ENCODE data around the gene TNNI2. TPM values are rescaled to one million over a fixed set of nuclear protein-coding genes. Genes with fewer than 3 reads are reported as not detected.

Gene TNNI2
- total RNA-seq, 2 experiments from 2014 or later: not detected

DNA sequence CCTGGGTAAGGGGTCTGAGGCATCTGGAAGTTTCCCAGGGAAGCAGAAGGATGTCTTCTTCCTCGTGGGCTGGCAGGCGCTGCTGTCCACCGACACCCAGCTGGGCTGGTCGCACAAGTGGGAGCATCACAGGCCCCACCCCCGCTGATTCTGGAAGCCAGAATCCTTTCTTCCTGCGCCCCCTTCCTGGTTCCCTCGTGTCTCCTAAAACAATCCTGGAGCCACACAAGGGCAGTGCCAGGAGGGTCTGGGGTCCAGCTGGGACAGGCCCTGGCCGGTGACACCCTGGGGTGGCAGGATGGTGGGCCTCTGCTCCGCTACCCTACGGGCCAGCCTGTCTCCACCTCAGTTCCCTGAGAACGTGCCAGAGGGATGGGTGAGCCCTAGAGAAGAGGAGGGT, 18.3 kb downstream of the TNNI2 start:
- CTCF ChIA-PET: interaction anchor here (1.3 kb wide), 1 partner anchor 25 kb away, joined by 7 read pairs; no protein-coding TSS in a partner anchor
- POLR2A ChIA-PET: interaction anchor here (0.7 to 1.3 kb wide), 2 partner anchors 19 to 461 kb away, joined by 3 read pairs; no protein-coding TSS in a partner anchor
- no peaks in the 10 kb centered on the region for H3K9me3 Mint-ChIP-seq (ENCODE audit: low read depth)
- no peak overlapping the region for H3K27ac Mint-ChIP-seq
- H3K36me3 Mint-ChIP-seq (ENCODE audit: low read depth): peaks cover 7% of the 10 kb centered on the region
- intact Hi-C loops (cut with DNase I, micrococcal nuclease): no loop called here
- H3K4me3 Mint-ChIP-seq: no peak overlapping the region
- ATAC-seq: no peak
- H3K27me3 Mint-ChIP-seq: no peaks in the 10 kb centered on the region
- peaks cover 36% of the 10 kb centered on the region for H3K4me1 Mint-ChIP-seq
- DNase-seq: no peak

DNA sequence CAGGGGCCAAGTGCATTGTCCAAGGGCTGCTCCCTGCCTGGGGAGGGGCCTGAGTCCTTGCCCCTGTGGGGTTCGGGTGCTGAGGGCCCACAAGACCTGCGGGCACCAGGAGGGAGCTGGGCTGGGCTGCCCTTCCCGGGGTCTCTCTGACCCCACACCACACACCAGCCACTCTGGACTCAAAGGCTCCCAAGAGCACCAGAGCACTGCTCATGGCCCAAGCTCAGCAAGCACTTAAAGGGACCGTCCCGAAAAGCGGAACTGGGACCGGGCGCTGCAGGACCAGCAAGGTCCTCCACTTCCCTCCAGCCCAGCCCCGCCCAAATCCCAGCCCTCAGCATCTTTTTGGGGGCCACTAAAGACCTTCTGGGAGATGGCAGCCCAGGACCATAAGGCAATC, 19.4 kb downstream of the TNNI2 start:
- Mint-ChIP-seq H3K36me3 (ENCODE audit: low read depth) (peaks cover 3% of the 10 kb centered on the region), H3K4me3 (no peak overlapping the region), H3K9me3 (ENCODE audit: low read depth) (no peaks in the 10 kb centered on the region), H3K4me1 (peaks cover 26% of the 10 kb centered on the region), H3K27ac (no peak overlapping the region), H3K27me3 (no peaks in the 10 kb centered on the region)
- ChIA-PET CTCF (interaction anchor here (0.7 to 1.3 kb wide), 2 partner anchors 24 to 25 kb away, joined by 3 to 7 read pairs; no protein-coding TSS in a partner anchor), POLR2A (no interaction called here)
- ATAC-seq (no peak), DNase-seq (no peak)
- intact Hi-C loops (cut with DNase I, micrococcal nuclease): no loop called here

DNA sequence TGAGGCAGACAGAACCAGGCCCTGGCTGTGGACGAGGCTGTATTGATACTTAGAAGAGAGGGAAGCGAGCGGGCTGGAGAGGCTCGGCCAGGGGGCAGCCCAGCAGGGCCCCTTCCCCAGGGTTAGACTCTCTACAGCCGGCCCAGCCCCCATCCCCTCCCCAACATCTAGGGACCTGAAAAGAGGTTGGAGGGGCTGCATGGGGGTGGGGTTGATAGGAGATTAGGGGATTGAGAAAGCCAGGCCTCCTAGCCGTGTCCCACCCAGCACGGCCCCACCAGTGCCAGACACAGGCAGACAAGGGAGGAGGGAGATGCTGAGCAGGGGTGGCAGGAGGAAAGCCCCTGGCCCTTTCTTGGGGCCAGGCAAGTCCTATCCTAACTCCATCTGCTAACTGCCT, 19.8 kb downstream of the TNNI2 start:
- ChIA-PET CTCF (interaction anchor here (1.3 kb wide), 1 partner anchor 24 kb away, joined by 7 read pairs; no protein-coding TSS in a partner anchor), POLR2A (no interaction called here)
- intact Hi-C loops (cut with DNase I, micrococcal nuclease): no loop called here
- H3K4me3 Mint-ChIP-seq: no peak overlapping the region
- H3K4me1 Mint-ChIP-seq: peaks cover 26% of the 10 kb centered on the region
- no peaks in the 10 kb centered on the region for H3K9me3 Mint-ChIP-seq (ENCODE audit: low read depth)
- H3K27ac Mint-ChIP-seq: no peak overlapping the region
- H3K27me3 Mint-ChIP-seq: no peaks in the 10 kb centered on the region
- peaks cover 3% of the 10 kb centered on the region for H3K36me3 Mint-ChIP-seq (ENCODE audit: low read depth)
- no peak for DNase-seq
- no peak for ATAC-seq

DNA sequence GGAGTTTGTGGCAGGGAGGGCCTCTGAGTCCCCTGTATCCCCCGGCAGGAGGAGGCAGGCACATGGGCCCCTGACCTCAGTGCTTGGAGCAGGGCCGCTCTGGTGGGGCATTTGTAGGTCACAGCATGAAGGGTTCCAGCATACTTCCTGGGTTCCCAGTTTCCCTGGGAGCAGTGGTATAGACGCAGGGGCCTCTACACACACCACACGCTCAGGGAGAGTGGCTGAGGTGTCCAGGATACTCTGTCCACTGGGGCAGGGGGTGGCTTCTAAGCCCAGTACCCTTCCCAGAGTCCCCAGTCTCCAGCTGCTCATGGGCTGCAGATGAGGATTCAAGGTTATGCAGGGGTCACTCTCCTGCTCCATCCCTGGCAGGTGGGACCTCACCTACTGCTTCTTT, 20.2 kb downstream of the TNNI2 start:
- POLR2A ChIA-PET: no interaction called here
- intact Hi-C loops (cut with DNase I, micrococcal nuclease): no loop called here
- DNase-seq (no peak), ATAC-seq (no peak)
- no peak overlapping the region for H3K4me3 Mint-ChIP-seq
- H3K36me3 Mint-ChIP-seq (ENCODE audit: low read depth): peaks cover under 1% of the 10 kb centered on the region
- H3K27me3 Mint-ChIP-seq: no peaks in the 10 kb centered on the region
- H3K9me3 Mint-ChIP-seq (ENCODE audit: low read depth): no peaks in the 10 kb centered on the region
- no peak overlapping the region for H3K27ac Mint-ChIP-seq
- CTCF ChIA-PET: no interaction called here
- H3K4me1 Mint-ChIP-seq: peaks cover 27% of the 10 kb centered on the region

DNA sequence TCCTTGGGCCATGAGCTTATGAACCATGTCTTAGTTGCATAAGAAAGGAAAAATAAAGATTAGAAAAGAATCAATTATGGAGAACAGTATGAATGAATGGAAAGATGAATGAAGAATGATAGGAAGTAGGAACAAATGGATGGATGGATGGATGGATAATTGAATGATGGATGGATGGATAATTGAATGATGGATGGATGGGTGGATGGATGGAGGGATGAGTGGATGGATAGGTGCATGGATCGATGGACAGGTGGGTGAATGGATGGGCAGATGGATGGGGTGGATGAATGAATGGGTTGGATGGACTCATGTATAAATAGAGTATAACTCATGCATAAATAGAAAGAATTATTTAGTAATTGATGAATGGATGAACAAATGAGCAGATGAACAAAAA, 21.3 kb downstream of the TNNI2 start:
- peaks cover 24% of the 10 kb centered on the region for H3K4me1 Mint-ChIP-seq

DNA sequence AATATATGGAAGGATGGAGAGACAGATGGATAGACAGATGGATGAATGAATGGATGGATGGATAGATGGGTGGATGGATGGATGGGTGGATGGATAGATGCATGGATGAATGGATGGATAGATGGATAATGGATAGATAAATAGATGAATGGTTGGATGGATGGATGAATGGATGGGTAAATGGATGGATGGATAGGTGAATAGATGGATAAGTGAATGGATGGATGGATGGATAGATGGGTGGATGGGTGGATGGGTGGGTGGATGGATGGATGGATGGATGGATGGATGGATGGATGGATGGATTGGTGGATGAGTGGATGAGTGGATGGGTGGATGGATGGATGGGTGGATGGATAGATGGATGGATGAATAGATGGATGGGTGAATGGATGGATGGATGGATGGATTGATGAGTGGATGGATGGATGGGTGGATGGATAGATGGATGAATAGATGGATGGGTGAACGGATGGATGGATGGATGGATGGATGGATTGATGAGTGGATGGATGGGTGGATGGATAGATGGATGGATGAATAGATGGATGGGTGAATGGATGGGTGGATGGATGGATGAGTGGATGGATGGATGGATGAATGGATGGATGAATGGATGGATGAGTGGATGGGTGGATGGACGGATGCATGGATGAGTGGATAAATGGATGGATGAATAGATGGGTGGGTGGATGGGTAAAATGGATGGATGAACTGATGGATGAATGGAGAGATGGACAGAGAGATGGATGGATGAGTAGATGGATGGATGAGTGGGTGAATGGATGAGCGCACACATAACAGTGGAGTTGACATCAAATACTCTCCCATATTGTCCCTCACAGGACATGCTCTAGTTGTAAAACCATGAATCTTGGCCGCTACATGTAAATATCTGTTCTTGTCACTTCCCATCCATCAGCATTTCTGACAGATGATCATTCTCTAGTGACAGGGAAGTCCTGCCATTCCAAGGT, 22.9 kb downstream of the TNNI2 start:
- Mint-ChIP-seq H3K27ac (no peak overlapping the region), H3K4me3 (no peak overlapping the region), H3K36me3 (ENCODE audit: low read depth) (no peaks in the 10 kb centered on the region), H3K27me3 (no peaks in the 10 kb centered on the region), H3K4me1 (peaks cover 17% of the 10 kb centered on the region), H3K9me3 (ENCODE audit: low read depth) (no peaks in the 10 kb centered on the region)
- intact Hi-C loops (cut with DNase I, micrococcal nuclease): no loop called here
- ChIA-PET POLR2A (no interaction called here), CTCF (interaction anchor here (1.3 kb wide), 1 partner anchor 168 kb away, joined by 3 read pairs; no protein-coding TSS in a partner anchor)
- ATAC-seq: no peak
- DNase-seq: no peak

More for the DNA sequence above, 21.3 kb downstream of the TNNI2 start:
- intact Hi-C loops (cut with DNase I, micrococcal nuclease): no loop called here
- ChIA-PET POLR2A (no interaction called here), CTCF (interaction anchor here (0.6 kb wide), 1 partner anchor 58 kb away, joined by 3 read pairs; no protein-coding TSS in a partner anchor)
- H3K36me3 Mint-ChIP-seq (ENCODE audit: low read depth): no peaks in the 10 kb centered on the region
- H3K9me3 Mint-ChIP-seq (ENCODE audit: low read depth): no peaks in the 10 kb centered on the region
- ATAC-seq (no peak), DNase-seq (no peak)
- no peak overlapping the region for H3K4me3 Mint-ChIP-seq
- H3K27me3 Mint-ChIP-seq: no peaks in the 10 kb centered on the region
- H3K27ac Mint-ChIP-seq: no peak overlapping the region

DNA sequence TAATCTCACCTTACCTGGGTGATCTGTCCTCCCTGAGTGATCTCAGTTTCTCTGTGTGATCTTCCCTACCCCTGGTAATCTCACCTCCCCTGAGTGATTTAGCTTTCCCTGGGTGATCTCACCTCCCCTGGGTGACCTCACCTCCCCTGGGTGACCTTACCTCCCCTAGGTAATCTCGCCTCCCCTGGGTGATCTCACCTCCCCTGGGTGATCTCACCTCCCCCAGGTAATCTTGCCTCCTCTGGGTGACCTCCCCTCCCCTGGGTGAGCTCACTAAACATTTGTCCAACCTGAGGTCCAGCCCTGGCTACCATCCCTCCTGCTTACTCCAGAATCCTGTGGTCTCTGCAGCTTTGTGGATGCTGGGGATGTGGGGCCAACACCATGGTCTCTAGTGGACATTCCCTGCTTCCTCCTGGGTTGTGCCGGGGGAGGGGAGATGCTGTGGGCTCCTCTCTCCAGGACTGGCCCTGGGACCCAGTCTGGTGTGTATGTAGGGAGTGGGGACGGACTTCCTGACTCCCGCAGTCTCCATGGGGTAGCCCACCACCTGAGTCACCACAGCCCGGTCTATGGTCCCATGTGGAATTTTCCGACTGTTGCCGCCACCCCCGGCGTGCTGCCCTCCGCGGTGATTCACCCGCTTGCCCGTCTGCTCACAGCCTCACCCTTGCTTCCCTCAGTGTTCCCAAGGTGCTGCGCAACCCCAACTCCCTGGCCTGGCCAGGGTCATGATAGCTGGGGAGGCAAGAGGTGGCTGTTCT, 24.0 kb downstream of the TNNI2 start:
- intact Hi-C loops (cut with DNase I, micrococcal nuclease): no loop called here
- H3K4me1 Mint-ChIP-seq: peaks cover 19% of the 10 kb centered on the region
- DNase-seq (no peak), ATAC-seq (no peak)
- H3K36me3 Mint-ChIP-seq (ENCODE audit: low read depth): no peaks in the 10 kb centered on the region
- H3K9me3 Mint-ChIP-seq (ENCODE audit: low read depth): no peaks in the 10 kb centered on the region
- ChIA-PET CTCF (interaction anchor here (1.3 kb wide), 1 partner anchor 169 kb away, joined by 3 read pairs; no protein-coding TSS in a partner anchor), POLR2A (no interaction called here)
- H3K27ac Mint-ChIP-seq: no peak overlapping the region
- H3K27me3 Mint-ChIP-seq: no peaks in the 10 kb centered on the region
- no peak overlapping the region for H3K4me3 Mint-ChIP-seq

DNA sequence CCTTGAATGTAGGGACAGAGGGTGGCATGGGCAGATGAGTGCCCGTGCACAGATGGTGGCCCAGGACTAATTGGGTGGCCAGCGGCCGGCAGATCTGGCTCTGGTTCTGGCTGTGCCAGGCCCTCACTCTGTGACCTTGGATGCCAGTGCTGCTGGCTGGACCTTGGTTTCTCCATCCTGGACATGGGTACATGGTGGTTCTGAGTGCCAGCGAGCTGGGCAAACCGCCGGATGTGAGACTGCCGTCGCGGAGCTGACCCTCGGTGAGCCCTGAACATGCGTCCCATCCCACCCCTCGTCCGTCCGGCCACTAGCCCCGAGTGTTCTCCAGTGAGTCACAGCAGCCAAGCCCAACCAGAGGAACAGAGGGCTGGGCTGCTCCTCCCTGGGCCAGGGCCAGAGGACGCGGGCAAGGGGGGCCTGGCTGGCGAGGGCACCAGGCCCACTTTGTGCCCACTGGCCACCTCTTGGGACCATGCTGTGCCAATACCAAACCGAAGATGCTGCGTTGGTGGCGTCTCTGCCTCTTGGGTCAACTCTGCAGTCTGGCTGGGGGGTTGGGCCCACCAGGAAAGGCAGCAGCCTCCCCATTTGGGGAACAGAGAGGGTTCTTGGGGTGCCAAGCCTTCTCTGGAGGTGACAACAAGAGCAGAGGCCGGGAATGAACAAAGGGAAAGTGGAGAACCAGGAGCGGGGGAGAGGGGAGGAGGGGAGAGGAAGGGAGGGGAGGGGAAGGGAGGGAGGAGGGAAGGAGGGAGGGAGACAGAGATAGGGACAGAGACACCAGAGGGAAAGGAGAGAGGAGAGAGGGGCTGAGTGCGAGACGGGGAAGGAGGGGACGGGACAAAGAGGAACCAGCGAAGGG, 24.8 kb downstream of the TNNI2 start:
- Mint-ChIP-seq H3K9me3 (ENCODE audit: low read depth) (no peaks in the 10 kb centered on the region), H3K27me3 (no peaks in the 10 kb centered on the region), H3K36me3 (ENCODE audit: low read depth) (no peaks in the 10 kb centered on the region), H3K4me1 (peaks cover 16% of the 10 kb centered on the region), H3K4me3 (no peak overlapping the region), H3K27ac (no peak overlapping the region)
- ChIA-PET CTCF (no interaction called here), POLR2A (no interaction called here)
- ATAC-seq: no peak
- no peak for DNase-seq
- intact Hi-C loops (cut with DNase I, micrococcal nuclease): no loop called here

DNA sequence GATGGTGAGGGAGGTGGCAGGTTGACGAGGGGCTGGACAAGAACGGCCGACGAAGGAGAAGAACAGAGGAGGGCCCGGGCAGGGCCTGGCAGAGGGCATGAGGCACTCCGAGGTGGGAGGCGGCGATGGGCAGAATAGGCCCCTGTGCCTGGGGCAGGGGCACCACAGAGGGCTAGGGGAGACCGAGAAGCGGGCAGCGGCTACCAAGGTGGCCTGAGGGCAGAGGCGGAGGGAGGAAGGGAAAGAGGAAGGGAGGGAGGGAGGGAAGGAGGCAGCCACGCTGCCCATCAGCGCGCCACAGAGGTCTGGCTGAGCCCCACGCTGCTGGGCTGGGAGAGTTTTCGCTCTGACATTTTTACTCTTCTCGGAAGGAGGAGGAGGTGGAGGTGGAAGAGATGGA, 25.4 kb downstream of the TNNI2 start:
- Mint-ChIP-seq H3K9me3 (ENCODE audit: low read depth) (no peaks in the 10 kb centered on the region), H3K27me3 (no peaks in the 10 kb centered on the region), H3K27ac (no peak overlapping the region), H3K4me1 (peaks cover 18% of the 10 kb centered on the region), H3K36me3 (ENCODE audit: low read depth) (no peaks in the 10 kb centered on the region), H3K4me3 (no peak overlapping the region)
- intact Hi-C loops (cut with DNase I, micrococcal nuclease): no loop called here
- ATAC-seq (no peak), DNase-seq (no peak)
- ChIA-PET CTCF (no interaction called here), POLR2A (no interaction called here)

DNA sequence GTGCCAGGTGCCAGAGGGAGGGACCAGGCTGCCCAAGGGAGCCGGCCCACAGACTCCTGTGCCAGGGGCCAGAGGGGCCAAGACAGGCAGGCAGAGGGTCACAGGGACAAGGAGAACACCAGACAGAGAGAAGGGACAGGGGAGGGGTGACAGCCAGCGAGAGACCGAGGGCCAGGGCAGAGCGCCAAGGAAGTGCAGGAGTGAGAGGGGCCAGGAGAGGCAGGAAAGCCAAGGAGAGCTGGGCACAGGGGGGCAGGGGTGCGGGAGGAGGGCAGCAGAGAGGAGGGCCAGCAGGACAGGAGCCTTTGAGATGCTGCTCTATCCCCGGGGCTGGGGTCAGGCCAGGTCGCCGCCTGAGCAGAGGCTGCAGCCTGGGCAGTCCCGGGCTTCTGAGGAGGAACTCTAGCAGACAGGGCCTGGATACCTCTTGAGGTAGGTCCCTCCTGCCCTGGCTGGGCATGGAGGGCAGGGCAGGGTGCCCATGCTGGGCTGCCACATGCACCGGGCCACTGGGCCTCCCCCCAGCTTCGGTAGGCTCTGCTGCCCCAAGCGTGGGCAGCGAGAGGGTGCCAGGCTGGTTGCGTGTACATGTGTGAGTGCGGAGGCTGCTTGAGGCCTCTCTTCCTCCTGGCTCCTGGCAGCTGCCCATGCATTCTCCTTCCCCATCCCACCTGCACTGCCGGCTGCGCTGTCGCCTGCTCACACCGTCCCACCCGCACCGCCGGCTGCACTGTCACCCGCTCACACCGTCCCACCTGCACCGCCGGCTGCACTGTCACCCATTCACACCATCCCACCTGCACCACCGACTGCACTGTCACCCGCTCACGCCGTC, 26.3 kb downstream of the TNNI2 start:
- Mint-ChIP-seq H3K36me3 (ENCODE audit: low read depth) (no peaks in the 10 kb centered on the region), H3K4me3 (no peak overlapping the region), H3K4me1 (peaks cover 25% of the 10 kb centered on the region), H3K9me3 (ENCODE audit: low read depth) (no peaks in the 10 kb centered on the region), H3K27me3 (no peaks in the 10 kb centered on the region), H3K27ac (no peak overlapping the region)
- DNase-seq (no peak), ATAC-seq (no peak)
- CTCF ChIA-PET: interaction anchor here (1.0 to 1.6 kb wide), 2 partner anchors 11 to 17 kb away, joined by 3 to 4 read pairs; no protein-coding TSS in a partner anchor
- POLR2A ChIA-PET: interaction anchor here (0.8 kb wide), 1 partner anchor 278 kb away, joined by 3 read pairs; no protein-coding TSS in a partner anchor
- intact Hi-C loops (cut with DNase I, micrococcal nuclease): no loop called here
